ENCODE results near the gene IL18R1. TPM values are rescaled to one million over a fixed set of nuclear protein-coding genes. Genes with fewer than 3 reads are reported as not detected.

IL18R1 gene
- total RNA-seq, 3 donors from 2014 or later, result 3.9 to 6.1 (median 5.2) TPM

DNA sequence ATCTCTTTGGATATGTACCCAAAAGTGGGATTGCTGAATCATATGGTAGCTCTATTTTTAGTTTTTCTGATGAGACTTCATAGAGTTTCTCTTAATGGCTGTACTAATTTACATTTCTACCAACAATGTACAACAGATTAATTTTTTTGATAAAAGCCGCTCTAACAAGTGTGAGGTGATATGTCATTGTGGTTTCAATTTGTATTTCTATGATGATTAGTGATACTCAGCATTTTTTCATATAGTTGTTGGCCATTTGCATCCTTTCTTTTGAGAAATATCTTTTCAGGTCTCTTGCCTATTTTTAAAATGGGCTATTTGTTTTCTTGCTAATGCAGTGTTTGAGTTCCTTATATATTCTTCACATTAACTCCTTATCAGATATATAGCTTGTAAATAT is 71.7 kb downstream of the IL18R1 start:
- no peaks in the 10 kb centered on the region for H3K36me3 ChIP-seq (ENCODE audit: low read depth)
- no peaks in the 10 kb centered on the region for H3K9me3 ChIP-seq
- DNase-seq (no peak), ATAC-seq (no peak)
- intact Hi-C loops (cut with DNase I, micrococcal nuclease), result no loop called here
- TF ChIP-seq, protein P1, sequence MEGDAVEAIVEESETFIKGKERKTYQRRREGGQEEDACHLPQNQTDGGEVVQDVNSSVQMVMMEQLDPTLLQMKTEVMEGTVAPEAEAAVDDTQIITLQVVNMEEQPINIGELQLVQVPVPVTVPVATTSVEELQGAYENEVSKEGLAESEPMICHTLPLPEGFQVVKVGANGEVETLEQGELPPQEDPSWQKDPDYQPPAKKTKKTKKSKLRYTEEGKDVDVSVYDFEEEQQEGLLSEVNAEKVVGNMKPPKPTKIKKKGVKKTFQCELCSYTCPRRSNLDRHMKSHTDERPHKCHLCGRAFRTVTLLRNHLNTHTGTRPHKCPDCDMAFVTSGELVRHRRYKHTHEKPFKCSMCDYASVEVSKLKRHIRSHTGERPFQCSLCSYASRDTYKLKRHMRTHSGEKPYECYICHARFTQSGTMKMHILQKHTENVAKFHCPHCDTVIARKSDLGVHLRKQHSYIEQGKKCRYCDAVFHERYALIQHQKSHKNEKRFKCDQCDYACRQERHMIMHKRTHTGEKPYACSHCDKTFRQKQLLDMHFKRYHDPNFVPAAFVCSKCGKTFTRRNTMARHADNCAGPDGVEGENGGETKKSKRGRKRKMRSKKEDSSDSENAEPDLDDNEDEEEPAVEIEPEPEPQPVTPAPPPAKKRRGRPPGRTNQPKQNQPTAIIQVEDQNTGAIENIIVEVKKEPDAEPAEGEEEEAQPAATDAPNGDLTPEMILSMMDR (IDR thresholded peaks at IDR 0.05), result no peak
- H3K4me1 ChIP-seq (ENCODE audit: low read depth), result no peaks in the 10 kb centered on the region
- no peak overlapping the region for H3K4me3 ChIP-seq

DNA sequence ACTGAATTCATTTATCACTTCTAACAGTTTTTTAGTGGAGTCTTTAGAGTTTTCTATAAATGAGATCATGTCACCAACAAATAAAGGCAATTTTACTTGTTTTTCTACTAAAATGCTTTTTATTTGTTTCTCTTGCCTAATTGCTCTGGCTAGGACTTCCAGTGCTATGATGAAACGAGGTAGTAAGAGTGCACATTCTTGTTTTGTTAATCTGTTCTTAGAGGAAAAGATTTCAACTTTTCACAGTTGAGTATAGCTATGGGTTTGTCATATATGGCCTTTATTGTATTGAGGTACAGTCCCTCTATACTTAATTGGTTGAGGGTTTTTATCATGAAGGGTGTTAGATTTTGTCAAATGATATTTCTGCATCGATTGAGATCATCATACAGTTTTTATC is 73.0 kb downstream of the IL18R1 start:
- H3K9me3 ChIP-seq, result no peaks in the 10 kb centered on the region
- no peaks in the 10 kb centered on the region for H3K36me3 ChIP-seq (ENCODE audit: low read depth)
- TF ChIP-seq, protein P1 (IDR thresholded peaks at IDR 0.05), result no peak
- DNase-seq (no peak), ATAC-seq (no peak)
- no peaks in the 10 kb centered on the region for H3K4me1 ChIP-seq (ENCODE audit: low read depth)
- intact Hi-C loops (cut with DNase I, micrococcal nuclease), result no loop called here
- H3K4me3 ChIP-seq, result no peak overlapping the region

DNA sequence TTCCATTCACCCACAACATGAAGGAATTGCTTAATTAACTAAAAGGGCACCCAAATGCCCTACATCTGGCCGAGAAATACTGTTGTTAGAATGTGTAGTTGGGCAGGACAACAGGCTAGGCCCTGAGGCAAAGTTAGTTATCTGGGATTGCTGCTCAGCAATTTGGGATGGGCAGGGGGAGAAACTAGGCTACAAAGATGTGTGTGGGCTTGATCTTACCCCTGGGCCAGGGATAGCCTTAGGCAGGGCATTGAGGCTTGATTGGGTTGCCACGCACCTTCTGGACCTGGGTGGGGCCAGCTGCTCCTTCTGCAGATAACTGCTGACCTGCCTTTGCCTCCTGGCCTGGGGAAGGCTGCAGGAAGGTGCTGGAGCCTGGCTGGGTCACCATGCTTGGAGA is 76.8 kb downstream of the IL18R1 start:
- H3K36me3 ChIP-seq (ENCODE audit: low read depth), result no peaks in the 10 kb centered on the region
- no peak overlapping the region for H3K4me3 ChIP-seq
- no peak for DNase-seq
- TF ChIP-seq, protein P1 (IDR thresholded peaks at IDR 0.05), result no peak
- no peaks in the 10 kb centered on the region for H3K9me3 ChIP-seq
- ATAC-seq, result no peak
- no peaks in the 10 kb centered on the region for H3K4me1 ChIP-seq (ENCODE audit: low read depth)
- intact Hi-C loops (cut with DNase I, micrococcal nuclease), result no loop called here

DNA sequence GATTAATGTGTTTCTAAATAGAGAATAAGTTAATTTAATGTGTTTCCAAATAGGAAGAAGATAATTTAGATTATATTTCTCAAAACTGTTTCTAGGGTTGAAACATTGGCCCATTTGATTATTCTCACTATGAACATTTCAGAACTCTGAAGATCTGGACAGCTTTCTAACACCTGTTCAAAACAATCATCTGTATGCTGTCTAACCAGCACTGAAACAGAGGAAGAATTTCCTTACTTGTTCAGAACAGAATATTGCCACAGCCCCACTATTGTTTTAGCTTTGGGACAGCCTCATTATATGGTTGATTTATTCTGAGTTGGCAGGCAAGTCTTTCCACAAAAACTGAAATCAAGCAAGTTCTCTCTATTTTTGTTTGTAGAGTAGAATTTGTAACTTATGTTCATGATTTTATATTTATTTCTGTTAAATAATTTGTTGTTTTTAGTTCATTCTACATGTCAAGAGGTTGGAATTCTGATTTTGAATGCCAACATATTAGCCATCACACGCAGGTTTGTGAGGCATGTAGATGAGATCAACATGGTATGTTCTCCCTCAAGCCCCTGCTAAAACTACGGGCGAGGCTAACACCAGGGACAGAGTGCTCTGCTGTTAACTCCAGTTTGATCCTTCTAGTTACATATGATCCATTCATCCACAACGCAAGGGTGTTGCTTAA is 78.5 kb downstream of the IL18R1 start:
- intact Hi-C loops (cut with DNase I, micrococcal nuclease), result no loop called here
- ATAC-seq (no peak), DNase-seq (no peak)
- H3K4me1 ChIP-seq (ENCODE audit: low read depth), result no peaks in the 10 kb centered on the region
- H3K4me3 ChIP-seq, result no peak overlapping the region
- no peaks in the 10 kb centered on the region for H3K36me3 ChIP-seq (ENCODE audit: low read depth)
- TF ChIP-seq, protein P1 (IDR thresholded peaks at IDR 0.05), result no peak
- no peaks in the 10 kb centered on the region for H3K9me3 ChIP-seq

DNA sequence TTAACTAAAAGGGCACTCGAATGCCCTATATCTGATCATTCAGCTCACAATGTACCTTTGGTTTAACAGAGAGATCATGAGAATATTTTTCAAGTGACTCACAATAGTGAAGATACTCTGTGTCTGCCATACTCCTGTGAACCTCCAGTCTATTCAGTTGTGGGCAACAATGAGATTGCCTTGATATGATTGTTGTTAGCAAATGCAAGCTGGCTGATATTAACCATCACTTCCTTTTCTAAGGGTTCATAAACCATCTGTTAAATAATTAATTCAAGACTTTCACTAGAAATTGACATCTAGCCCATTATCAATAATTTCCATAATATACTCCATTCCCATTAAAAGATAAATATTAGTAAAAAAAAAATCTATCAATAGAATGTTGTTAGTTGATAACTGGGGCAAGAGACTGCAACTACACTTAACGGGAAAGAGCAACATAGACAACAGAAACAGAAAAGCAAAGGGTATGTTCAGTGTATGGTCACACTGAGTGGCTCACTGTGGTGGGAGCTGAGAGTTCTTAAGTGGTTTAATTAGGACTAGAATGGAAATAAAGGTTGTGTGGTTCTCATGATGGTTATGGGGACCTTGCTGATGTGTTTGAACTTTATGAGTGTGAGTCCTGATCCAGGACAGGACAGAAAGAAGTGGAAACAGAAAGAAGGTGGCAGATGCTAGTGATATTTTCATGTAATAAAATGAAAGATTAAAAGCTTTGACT is 79.2 kb downstream of the IL18R1 start:
- ATAC-seq (no peak), DNase-seq (no peak)
- intact Hi-C loops (cut with DNase I, micrococcal nuclease), result no loop called here
- H3K4me3 ChIP-seq, result no peak overlapping the region
- H3K9me3 ChIP-seq, result no peaks in the 10 kb centered on the region
- TF ChIP-seq, protein P1 (IDR thresholded peaks at IDR 0.05), result no peak
- no peaks in the 10 kb centered on the region for H3K4me1 ChIP-seq (ENCODE audit: low read depth)
- H3K36me3 ChIP-seq (ENCODE audit: low read depth), result no peaks in the 10 kb centered on the region
